ENCODE measurements around the gene EDN3.

The EDN3 gene

GRCh38 chr20:59371431-59371830, 71.0 kb downstream of the EDN3 start:
- no peak for DNase-seq

DNA sequence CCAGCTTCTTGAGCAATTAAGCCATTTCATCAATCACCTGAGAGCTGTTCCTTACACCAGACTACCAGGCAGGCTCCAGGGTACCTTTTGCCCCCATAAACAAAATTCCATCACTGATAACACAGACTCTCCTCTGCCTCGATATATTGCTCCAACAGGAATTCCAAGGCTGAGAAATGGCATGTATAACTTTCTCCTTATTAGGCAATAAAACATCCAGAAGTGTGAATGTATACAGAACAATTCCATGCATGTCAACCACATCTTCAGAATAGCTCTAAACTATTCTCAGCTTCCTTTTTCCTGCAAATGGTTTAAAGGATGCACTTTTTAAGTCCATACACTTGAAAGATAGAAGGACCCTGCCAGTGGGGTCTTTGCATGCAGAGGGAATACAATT, 73.8 kb downstream of the EDN3 start:
- no peak for DNase-seq

DNA sequence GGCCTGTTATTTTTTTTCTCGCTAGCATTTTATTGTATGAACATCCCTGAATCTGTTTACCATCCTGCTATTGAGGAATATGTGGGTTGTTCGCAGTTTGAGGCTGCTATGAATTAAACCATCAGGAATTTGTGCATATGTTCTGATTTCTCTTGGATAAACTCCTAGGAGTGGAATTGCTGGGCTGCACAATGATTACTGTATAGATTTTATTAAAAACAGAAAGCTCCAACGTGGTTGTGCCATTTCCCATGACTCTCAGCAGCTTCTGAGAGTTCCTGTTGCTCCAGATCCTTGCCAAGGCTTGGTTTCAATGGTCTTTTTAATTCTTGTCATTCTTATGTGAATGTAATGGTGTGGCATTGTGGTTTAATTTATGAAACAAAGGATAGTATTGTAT, 75.1 kb downstream of the EDN3 start:
- DNase-seq = no peak

Measured in activated gamma-delta T cell treated with Interleukin-2 at 50 U/mL for 16 hours (primary cell).